Left kidney (tissue), 2 donors: ENCODE results near the gene PPEF2. TPM values are rescaled to one million over a fixed set of nuclear protein-coding genes. Genes with fewer than 3 reads are reported as not detected.

Experiments used
- DNase-seq: peaks from one replicate; pipeline ENCODE4 v3.0.0-alpha.2; 2013
- polyA plus RNA-seq: library from polyadenylated mRNA; unstranded; fragments of 120-200 nt; gene quantifications from one replicate; pipeline ENCODE4 v1.2.1, GENCODE V29; 2013; ENCODE audit not compliant: insufficient read length

The PPEF2 gene
- polyA plus RNA-seq, 1 donor: 0.58 TPM

GRCh38 chr4:75831856-75832405, 70.3 kb downstream of the PPEF2 start:
- no peak for DNase-seq

- DNase-seq: no peak
Observed at GRCh38 chr4:75830906-75831305, 71.3 kb downstream of the PPEF2 start.

GRCh38 chr4:75823812-75824211, 78.4 kb downstream of the PPEF2 start:
- no peak for DNase-seq

DNA sequence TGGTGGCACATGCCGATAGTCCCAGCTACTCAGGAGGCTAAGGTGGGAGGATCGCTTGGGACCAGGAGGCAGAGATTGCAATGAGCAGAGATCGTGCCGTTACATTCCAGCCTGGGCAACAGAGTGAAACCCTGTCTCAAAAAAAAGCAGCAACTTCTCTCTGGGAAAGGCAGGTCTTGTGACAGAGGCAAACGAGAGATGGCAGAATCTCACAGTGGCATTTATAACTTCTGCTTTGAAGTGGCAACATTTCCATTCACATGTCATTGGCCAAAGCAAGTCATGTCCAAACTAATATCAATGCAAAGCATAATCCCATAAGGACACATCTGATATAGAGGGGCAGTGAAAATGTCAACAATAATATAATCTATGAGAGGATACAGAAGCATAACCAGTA, 79.8 kb downstream of the PPEF2 start:
- DNase-seq: no peak

- DNase-seq: no peak
Observed at GRCh38 chr4:75821966-75822365, 80.3 kb downstream of the PPEF2 start.

GRCh38 chr4:75821216-75821615, 81.0 kb downstream of the PPEF2 start:
- DNase-seq: no peak

GRCh38 chr4:75820676-75821075, 81.6 kb downstream of the PPEF2 start:
- DNase-seq: no peak

DNA sequence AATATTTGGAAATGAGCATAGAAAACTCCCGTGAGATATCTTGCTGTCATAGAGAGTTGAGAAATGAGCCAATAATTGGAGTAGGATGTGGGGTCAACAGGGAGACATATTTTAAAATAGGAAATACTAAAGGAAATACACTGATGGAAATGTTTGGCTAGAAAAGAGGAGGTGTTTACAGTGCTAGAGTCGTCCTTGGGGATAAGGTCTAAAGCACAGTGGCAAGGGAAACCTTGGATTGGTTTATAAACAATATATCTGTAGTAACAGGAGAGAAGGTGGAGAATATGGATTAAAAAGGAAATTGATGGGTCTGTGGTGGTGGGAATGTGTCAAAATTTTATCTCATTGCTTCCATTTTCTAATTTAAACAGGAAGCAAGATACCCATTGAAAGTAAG, 82.1 kb downstream of the PPEF2 start:
- no peak for DNase-seq

DNA sequence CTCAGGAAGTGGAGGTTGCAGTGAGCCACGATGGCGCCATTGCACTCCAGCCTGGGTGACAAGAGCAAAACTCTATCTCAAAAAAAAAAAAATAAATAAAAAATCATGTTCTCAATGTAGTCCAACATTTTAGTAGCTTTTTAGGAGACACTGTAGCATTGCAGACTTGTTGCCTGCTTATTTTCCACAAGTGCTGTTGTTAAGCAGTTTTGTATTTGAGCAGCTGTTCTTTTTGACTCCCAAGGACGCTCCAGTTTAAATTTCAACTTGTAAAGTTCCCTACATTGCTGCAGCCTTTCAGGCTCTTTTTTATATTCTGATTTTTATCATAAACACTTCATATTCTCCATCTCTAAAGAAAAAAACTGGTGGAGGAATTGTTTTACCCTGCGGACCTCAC, 83.1 kb downstream of the PPEF2 start:
- DNase-seq: no peak

DNA sequence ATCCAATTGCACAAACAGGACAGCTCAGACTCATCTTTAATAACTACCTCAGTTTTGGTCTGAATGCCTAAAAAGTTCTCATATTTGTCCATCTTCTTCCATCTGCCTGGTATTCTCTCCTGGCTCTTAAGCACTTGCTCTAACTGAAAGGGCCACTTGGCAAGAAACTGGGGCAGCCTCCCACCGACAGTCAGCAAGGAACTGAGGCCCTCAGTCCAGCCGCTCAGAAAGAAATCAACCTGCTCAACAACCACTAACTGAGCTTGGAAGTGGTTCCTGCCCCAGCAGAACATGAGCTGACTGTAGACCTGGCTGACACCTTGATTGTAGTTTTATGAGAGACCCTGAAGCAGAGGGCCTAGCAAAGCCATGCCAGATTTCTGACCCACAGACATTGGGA, 84.4 kb downstream of the PPEF2 start:
- DNase-seq: no peak

Other genes starting within 250 kb of the PPEF2 start
- 205 TPM for gene G3BP2, start 229.0 kb downstream of the PPEF2 start, polyA plus RNA-seq
- 99.3 TPM for gene USO1, start 177.9 kb downstream of the PPEF2 start, polyA plus RNA-seq
- gene NAAA, start 38.6 kb upstream of the PPEF2 start, polyA plus RNA-seq: 23.4 TPM
- 51.1 TPM for gene SDAD1, start 88.5 kb upstream of the PPEF2 start, polyA plus RNA-seq
- gene CXCL9, start 105.1 kb upstream of the PPEF2 start, polyA plus RNA-seq: 0.12 TPM
- 0.93 TPM for gene CXCL10, start 121.0 kb upstream of the PPEF2 start, polyA plus RNA-seq
- gene CXCL11, start 133.6 kb upstream of the PPEF2 start, polyA plus RNA-seq: not detected
- 0.42 TPM for gene ART3, start 172.3 kb upstream of the PPEF2 start, polyA plus RNA-seq
- 93.6 TPM for gene NUP54, start 245.9 kb upstream of the PPEF2 start, polyA plus RNA-seq